ENCODE results near the gene PSMD2.

PSMD2 gene

GRCh38 chr3:184347321-184348056 is 48.4 kb downstream of the PSMD2 start:
- H3K79me2 ChIP-seq, result peaks cover 10% of the 10 kb centered on the region
- peak overlapping the region; percentile 7 for H3K4me3 ChIP-seq (ENCODE audit: low read depth, low read length)
- H3K27ac ChIP-seq, result peak overlapping the region; percentile 26
- H3K9me3 ChIP-seq (ENCODE audit: control insufficient read depth, low read length), result no peaks in the 10 kb centered on the region
- H3K9ac ChIP-seq, result no peak overlapping the region
- no peak overlapping the region for H3K4me2 ChIP-seq (ENCODE audit: low read length)
- no peak overlapping the region for H2AFZ ChIP-seq
- no peak for TF ChIP-seq CTCF (IDR thresholded peaks at IDR 0.05)
- H3K4me1 ChIP-seq, result peaks cover 14% of the 10 kb centered on the region
- H3K27me3 ChIP-seq (ENCODE audit: control insufficient read depth, insufficient read depth, low read length), result no peaks in the 10 kb centered on the region
- no peaks in the 10 kb centered on the region for H3K36me3 ChIP-seq (ENCODE audit: control insufficient read depth, insufficient read depth, low read length)

GRCh38 chr3:184348057-184348382 is 49.0 kb downstream of the PSMD2 start:
- Histone ChIP-seq H3K4me3 (ENCODE audit: low read depth, low read length) (peak overlapping the region; percentile 7), H3K79me2 (peaks cover 6% of the 10 kb centered on the region), H3K9ac (no peak overlapping the region), H3K4me1 (peaks cover 14% of the 10 kb centered on the region), H3K4me2 (ENCODE audit: low read length) (no peak overlapping the region), H3K27ac (peak overlapping the region; percentile 26), H3K27me3 (ENCODE audit: control insufficient read depth, insufficient read depth, low read length) (no peaks in the 10 kb centered on the region), H2AFZ (no peak overlapping the region), H3K36me3 (ENCODE audit: control insufficient read depth, insufficient read depth, low read length) (no peaks in the 10 kb centered on the region), H3K9me3 (ENCODE audit: control insufficient read depth, low read length) (no peaks in the 10 kb centered on the region)
- no peak for TF ChIP-seq CTCF (IDR thresholded peaks at IDR 0.05)

- Histone ChIP-seq H3K9me3 (ENCODE audit: control insufficient read depth, low read length) (no peaks in the 10 kb centered on the region), H3K27ac (no peak overlapping the region), H2AFZ (no peak overlapping the region), H3K27me3 (ENCODE audit: control insufficient read depth, insufficient read depth, low read length) (no peaks in the 10 kb centered on the region), H3K4me2 (ENCODE audit: low read length) (no peak overlapping the region), H3K4me1 (peaks cover 14% of the 10 kb centered on the region), H3K9ac (no peak overlapping the region), H3K36me3 (ENCODE audit: control insufficient read depth, insufficient read depth, low read length) (no peaks in the 10 kb centered on the region), H3K4me3 (ENCODE audit: low read depth, low read length) (no peak overlapping the region), H3K79me2 (no peaks in the 10 kb centered on the region)
- TF ChIP-seq CTCF (IDR thresholded peaks at IDR 0.05), result no peak
Observed at GRCh38 chr3:184349563-184350470, 50.8 kb downstream of the PSMD2 start.

GRCh38 chr3:184350618-184351017 is 51.6 kb downstream of the PSMD2 start:
- H3K27me3 ChIP-seq (ENCODE audit: control insufficient read depth, insufficient read depth, low read length), result no peaks in the 10 kb centered on the region
- no peak overlapping the region for H3K4me3 ChIP-seq (ENCODE audit: low read depth, low read length)
- H3K79me2 ChIP-seq, result no peaks in the 10 kb centered on the region
- no peaks in the 10 kb centered on the region for H3K9me3 ChIP-seq (ENCODE audit: control insufficient read depth, low read length)
- no peak overlapping the region for H3K9ac ChIP-seq
- TF ChIP-seq CTCF (IDR thresholded peaks at IDR 0.05), result no peak
- no peaks in the 10 kb centered on the region for H3K36me3 ChIP-seq (ENCODE audit: control insufficient read depth, insufficient read depth, low read length)
- H2AFZ ChIP-seq, result no peak overlapping the region
- peaks cover 11% of the 10 kb centered on the region for H3K4me1 ChIP-seq
- no peak overlapping the region for H3K4me2 ChIP-seq (ENCODE audit: low read length)
- no peak overlapping the region for H3K27ac ChIP-seq

Measured in parathyroid adenoma (tissue), 2 donors.